DND-41 (cell line): Measurements from ENCODE around the gene TBX6.
"Not testable (repeated sequence)": the region's sequence is repeated elsewhere in the genome, so short reads cannot be mapped to it uniquely, and the experiment has no call there.

Experiments used
- ATAC-seq: fragments of 200-7000 bp; cut with Tn5 transposase; 3 replicates; pipeline ENCODE4 v1.9.1; 2021; ENCODE audit warnings: low read depth; ENCODE audit not compliant: insufficient read depth
- DNase-seq: peaks from one replicate; pipeline ENCODE4 v3.0.0-alpha.2; 2020
- H2AFZ ChIP-seq: 2 replicates; pipeline ENCODE4 v1.6.0; 2012; ENCODE audit warnings: low read depth, low read length
- H3K27ac ChIP-seq: 2 replicates; pipeline ENCODE4 v1.5.1; 2012; ENCODE audit warnings: low read length, inconsistent platforms
- H3K27me3 ChIP-seq: fragments of 200-600 bp; sonication (generic); 2 replicates; pipeline ENCODE4 v1.6.0; 2012; ENCODE audit warnings: low read length, mild to moderate bottlenecking, inconsistent platforms; ENCODE audit not compliant: insufficient read depth, poor library complexity
- H3K36me3 ChIP-seq: 2 replicates; pipeline ENCODE4 v1.5.1; 2012; ENCODE audit warnings: low read length, inconsistent platforms; ENCODE audit not compliant: insufficient read depth
- H3K4me1 ChIP-seq: 2 replicates; pipeline ENCODE4 v1.5.1; 2012; ENCODE audit warnings: mild to moderate bottlenecking, low read length; ENCODE audit not compliant: insufficient read depth
- H3K4me2 ChIP-seq: 2 replicates; pipeline ENCODE4 v1.6.0; 2012; ENCODE audit warnings: mild to moderate bottlenecking, moderate library complexity, low read length, inconsistent platforms; ENCODE audit not compliant: insufficient read depth
- H3K4me3 ChIP-seq, 2 experiments: fragments of 200-600 bp in 1 of 2; shearing (Covaris generic) in 1 of 2; 2 replicates each; pipeline ENCODE4 v1.5.1; 2012 to 2016; ENCODE audit warnings: inconsistent platforms in 2 of 2, low read length in 2 of 2, mild to moderate bottlenecking in 2 of 2, low read depth in 1 of 2, moderate library complexity in 1 of 2
- H3K79me2 ChIP-seq: 2 replicates; pipeline ENCODE4 v1.6.0; 2012; ENCODE audit warnings: low read length, inconsistent platforms; ENCODE audit not compliant: insufficient read depth
- H3K9ac ChIP-seq: 2 replicates; pipeline ENCODE4 v1.6.0; 2012; ENCODE audit warnings: low read depth, mild to moderate bottlenecking, inconsistent platforms, low read length, moderate library complexity
- H3K9me3 ChIP-seq: 2 replicates; pipeline ENCODE4 v1.5.1; 2012; ENCODE audit warnings: low read length, moderate library complexity, mild to moderate bottlenecking, inconsistent platforms; ENCODE audit not compliant: insufficient read depth, severe bottlenecking
- H4K20me1 ChIP-seq: 2 replicates; pipeline ENCODE4 v1.6.0; 2012; ENCODE audit warnings: low read length; ENCODE audit not compliant: insufficient read depth
- CTCF ChIP-seq: IDR thresholded peaks from 2 replicates; pipeline ENCODE4 v1.5.1; 2012; ENCODE audit warnings: borderline replicate concordance, low read length, moderate library complexity, mild to moderate bottlenecking; ENCODE audit not compliant: poor library complexity, severe bottlenecking; ENCODE audit errors: extremely low read depth
- EZH2 ChIP-seq: IDR thresholded peaks from 3 replicates; pipeline ENCODE4 v1.6.1; 2012; ENCODE audit warnings: borderline replicate concordance, low read depth, mild to moderate bottlenecking, moderate library complexity, low read length, inconsistent platforms; ENCODE audit not compliant: severe bottlenecking

Gene TBX6

DNA sequence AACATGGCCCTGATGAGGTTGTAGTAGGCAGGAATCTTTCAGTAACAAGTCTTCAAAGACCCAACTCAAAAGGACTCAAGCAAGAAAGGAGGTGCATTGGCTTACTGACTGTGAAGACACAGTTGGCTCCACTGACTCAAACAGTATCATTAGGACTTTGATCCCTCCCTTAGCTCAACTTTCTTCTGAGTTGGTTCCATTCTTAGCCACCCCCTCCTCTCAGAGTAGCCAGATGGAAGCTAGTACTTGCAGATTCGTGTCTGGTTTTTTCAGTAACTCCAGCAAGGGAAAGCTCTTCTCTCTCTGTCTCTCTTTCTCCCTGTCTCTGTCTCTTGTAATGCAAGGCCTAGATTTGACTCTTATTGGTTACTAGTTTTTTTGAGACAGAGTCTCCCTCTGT lies 36.3 kb upstream of the TBX6 start:
- TF ChIP-seq EZH2 (no peak), CTCF (no peak)
- H4K20me1 ChIP-seq: no peaks in the 10 kb centered on the region
- no peaks in the 10 kb centered on the region for H3K27me3 ChIP-seq
- H2AFZ ChIP-seq: 0 out of 2 replicates have a peak overlapping the region, but pooled peaks have one; percentile 44
- no peak overlapping the region for H3K9ac ChIP-seq
- no peak overlapping the region for H3K27ac ChIP-seq
- H3K4me2 ChIP-seq: no peak overlapping the region
- no peak overlapping the region for H3K4me3 ChIP-seq
- H3K79me2 ChIP-seq: peaks cover 5% of the 10 kb centered on the region
- H3K4me1 ChIP-seq: peaks cover 37% of the 10 kb centered on the region
- H3K9me3 ChIP-seq: no peaks in the 10 kb centered on the region
- no peak for ATAC-seq
- DNase-seq: no peak
- H3K36me3 ChIP-seq: no peaks in the 10 kb centered on the region

GRCh38 chr16:30125690-30126089 lies 34.0 kb upstream of the TBX6 start:
- H3K27ac ChIP-seq, H3K36me3 ChIP-seq, H4K20me1 ChIP-seq, ATAC-seq, H3K9me3 ChIP-seq, H3K9ac ChIP-seq, H3K4me3 ChIP-seq, H3K4me2 ChIP-seq, H3K27me3 ChIP-seq, DNase-seq, H2AFZ ChIP-seq: not testable (repeated sequence)
- Histone ChIP-seq H3K4me1 (peaks cover 32% of the 10 kb centered on the region), H3K79me2 (peaks cover 20% of the 10 kb centered on the region)

GRCh38 chr16:30124985-30125379 lies 33.3 kb upstream of the TBX6 start:
- Histone ChIP-seq H3K79me2 (peaks cover 20% of the 10 kb centered on the region), H2AFZ (no peak overlapping the region), H3K36me3 (peaks cover 6% of the 10 kb centered on the region; the same call in 1 of the 2 replicates), H3K27ac (no peak overlapping the region), H3K4me2 (no peak overlapping the region), H3K27me3 (no peaks in the 10 kb centered on the region), H3K4me1 (peaks cover 24% of the 10 kb centered on the region), H3K4me3 (no peak overlapping the region), H4K20me1 (no peaks in the 10 kb centered on the region), H3K9me3 (no peaks in the 10 kb centered on the region), H3K9ac (no peak overlapping the region)
- TF ChIP-seq CTCF (no peak), EZH2 (no peak)
- no peak for DNase-seq
- no peak for ATAC-seq

GRCh38 chr16:30122604-30123160 lies 31.0 kb upstream of the TBX6 start:
- Histone ChIP-seq H3K4me2 (peak overlapping the region; percentile 95), H3K27ac (peak overlapping the region; percentile 70), H3K27me3 (no peaks in the 10 kb centered on the region), H3K9ac (peak overlapping the region; percentile 97), H3K4me1 (peaks cover 19% of the 10 kb centered on the region), H3K36me3 (peaks cover 24% of the 10 kb centered on the region), H3K79me2 (peaks cover 20% of the 10 kb centered on the region), H3K4me3 (peak overlapping the region; percentile 75 to 80; a peak in 3 of 4 replicates), H4K20me1 (no peaks in the 10 kb centered on the region), H2AFZ (peak overlapping the region; percentile 78), H3K9me3 (no peaks in the 10 kb centered on the region)
- TF ChIP-seq EZH2 (no peak), CTCF (peak; percentile 4)
- ATAC-seq (peak; percentile 58), DNase-seq (no peak)
